H9 (cell line): ENCODE measurements around the gene HLA-DQB1. TPM values are rescaled to one million over a fixed set of nuclear protein-coding genes. Genes with fewer than 3 reads are reported as not detected.

Experiments used
- DNase-seq: peaks from one replicate; pipeline ENCODE4 v3.0.0-alpha.2; 2017
- H2AFZ ChIP-seq: one replicate; pipeline ENCODE4 v1.6.1; 2013; ENCODE audit warnings: mild to moderate bottlenecking, low read length, control low read depth, moderate library complexity
- H2AK5ac ChIP-seq: 2 replicates; pipeline ENCODE4 v1.6.1; 2013; ENCODE audit warnings: low read length, control low read depth, mixed read lengths; ENCODE audit not compliant: insufficient read length
- H2BK120ac ChIP-seq: one replicate; pipeline ENCODE4 v1.6.1; 2013; ENCODE audit warnings: low read depth, mild to moderate bottlenecking, low read length, control low read depth, inconsistent platforms; ENCODE audit not compliant: poor library complexity, severe bottlenecking
- H2BK12ac ChIP-seq: 2 replicates; pipeline ENCODE4 v1.6.1; 2013; ENCODE audit warnings: low read length, control low read depth, mixed read lengths, low read depth; ENCODE audit not compliant: insufficient read length
- H2BK15ac ChIP-seq: 2 replicates; pipeline ENCODE4 v1.6.1; 2013; ENCODE audit warnings: low read depth, low read length, control low read depth
- H2BK20ac ChIP-seq: one replicate; pipeline ENCODE4 v1.6.1; 2013; ENCODE audit warnings: low read depth, mild to moderate bottlenecking, low read length, control low read depth, inconsistent platforms; ENCODE audit not compliant: poor library complexity, severe bottlenecking
- H2BK5ac ChIP-seq: 2 replicates; pipeline ENCODE4 v1.6.1; 2013; ENCODE audit warnings: low read length, control low read depth, mixed read lengths; ENCODE audit not compliant: insufficient read length
- H3K14ac ChIP-seq: 2 replicates; pipeline ENCODE4 v1.6.1; 2013; ENCODE audit warnings: low read length, control low read depth; ENCODE audit not compliant: insufficient read depth
- H3K18ac ChIP-seq: 2 replicates; pipeline ENCODE4 v1.6.1; 2013; ENCODE audit warnings: low read depth, mild to moderate bottlenecking, mixed read lengths, low read length, control low read depth; ENCODE audit not compliant: insufficient read length
- H3K23ac ChIP-seq: 2 replicates; pipeline ENCODE4 v1.6.1; 2013; ENCODE audit warnings: low read length, control low read depth, mixed read lengths, low read depth; ENCODE audit not compliant: insufficient read length
- H3K23me2 ChIP-seq: 2 replicates; pipeline ENCODE4 v1.6.1; 2013; ENCODE audit warnings: low read depth, mild to moderate bottlenecking, mixed read lengths, low read length, control low read depth; ENCODE audit not compliant: insufficient read length, poor library complexity, severe bottlenecking
- H3K27ac ChIP-seq: 2 replicates; pipeline ENCODE4 v1.5.1; 2013; ENCODE audit warnings: low read length, control low read depth, mixed read lengths, low read depth; ENCODE audit not compliant: insufficient read length
- H3K27me3 ChIP-seq: 2 replicates; pipeline ENCODE4 v1.6.1; 2013; ENCODE audit warnings: low read length, control low read depth, inconsistent platforms; ENCODE audit not compliant: insufficient read depth
- H3K4ac ChIP-seq: 2 replicates; pipeline ENCODE4 v1.6.1; 2013; ENCODE audit warnings: low read depth, mild to moderate bottlenecking, control low read depth, inconsistent platforms, low read length, moderate library complexity
- H3K4me1 ChIP-seq: 2 replicates; pipeline ENCODE4 v1.6.1; 2013; ENCODE audit warnings: low read length, control low read depth, inconsistent platforms; ENCODE audit not compliant: insufficient read depth
- H3K4me2 ChIP-seq: 2 replicates; pipeline ENCODE4 v1.6.1; 2013; ENCODE audit warnings: low read length, control low read depth, mixed read lengths; ENCODE audit not compliant: insufficient read length, insufficient read depth
- H3K56ac ChIP-seq: 2 replicates; pipeline ENCODE4 v1.6.1; 2013; ENCODE audit warnings: low read depth, mild to moderate bottlenecking, mixed read lengths, low read length, control low read depth; ENCODE audit not compliant: insufficient read length
- H3K79me1 ChIP-seq: 2 replicates; pipeline ENCODE4 v1.6.1; 2013; ENCODE audit warnings: low read depth, mild to moderate bottlenecking, moderate library complexity, low read length, control low read depth, inconsistent platforms; ENCODE audit not compliant: insufficient read depth, poor library complexity, severe bottlenecking
- H3K79me2 ChIP-seq: 2 replicates; pipeline ENCODE4 v1.6.1; 2013; ENCODE audit warnings: low read length, control low read depth, inconsistent platforms; ENCODE audit not compliant: insufficient read depth
- H3K9ac ChIP-seq: 2 replicates; pipeline ENCODE4 v1.6.1; 2013; ENCODE audit warnings: low read length, control low read depth, mixed read lengths; ENCODE audit not compliant: insufficient read length; ENCODE audit errors: extremely low read depth
- H3K9me3 ChIP-seq: one replicate; pipeline ENCODE4 v1.6.1; 2013; ENCODE audit warnings: low read depth, low read length, inconsistent platforms; ENCODE audit not compliant: control insufficient read depth
- H3T11ph ChIP-seq: one replicate; pipeline ENCODE4 v1.6.1; 2013; ENCODE audit warnings: mild to moderate bottlenecking, low read length, control low read depth, inconsistent platforms
- H4K20me1 ChIP-seq: one replicate; pipeline ENCODE4 v1.6.1; 2013; ENCODE audit not compliant: control insufficient read depth, insufficient read length, insufficient read depth
- H4K5ac ChIP-seq: 2 replicates; pipeline ENCODE4 v1.6.1; 2013; ENCODE audit warnings: low read depth, mild to moderate bottlenecking, mixed read lengths, low read length, control low read depth; ENCODE audit not compliant: insufficient read length
- H4K8ac ChIP-seq: replicated peaks from 2 replicates; pipeline ENCODE4 v1.6.1; 2013; ENCODE audit warnings: low read length, control low read depth, mixed read lengths, low read depth; ENCODE audit not compliant: insufficient read length
- H4K91ac ChIP-seq: 2 replicates; pipeline ENCODE4 v1.6.1; 2013; ENCODE audit warnings: low read depth, mild to moderate bottlenecking, moderate library complexity, mixed read lengths, low read length, control low read depth; ENCODE audit not compliant: insufficient read length
- H3K27ac Mint-ChIP-seq, 3 experiments: 2 replicates in 2 of 3; 3 replicates in 1 of 3; pipeline ENCODE4 v1.8.0; 2020 to 2021; ENCODE audit warnings: mixed read lengths in 3 of 3, mild to moderate bottlenecking in 1 of 3, moderate library complexity in 1 of 3
- H3K27me3 Mint-ChIP-seq: 2 replicates; pipeline ENCODE4 v1.8.0; 2021; ENCODE audit warnings: low read depth, mild to moderate bottlenecking, moderate library complexity, mixed read lengths
- H3K36me3 Mint-ChIP-seq, 3 experiments: 2 replicates in 2 of 3; 3 replicates in 1 of 3; pipeline ENCODE4 v1.8.0; 2020 to 2021; ENCODE audit warnings: low read depth in 3 of 3, mixed read lengths in 3 of 3; ENCODE audit not compliant: insufficient read depth in 1 of 3
- H3K4me1 Mint-ChIP-seq, 2 experiments: 2 replicates each; pipeline ENCODE4 v1.8.0; 2020; ENCODE audit warnings: mixed read lengths in 2 of 2
- H3K4me3 Mint-ChIP-seq, 2 experiments: 2 replicates in 1 of 2; 3 replicates in 1 of 2; pipeline ENCODE4 v1.8.0; 2020 to 2021; ENCODE audit warnings: mild to moderate bottlenecking in 2 of 2, mixed read lengths in 2 of 2, moderate library complexity in 1 of 2
- H3K9me3 Mint-ChIP-seq, 2 experiments: 2 replicates in 1 of 2; 3 replicates in 1 of 2; pipeline ENCODE4 v1.8.0; 2020; ENCODE audit warnings: mild to moderate bottlenecking in 2 of 2, mixed read lengths in 2 of 2, moderate library complexity in 1 of 2
- CTCF ChIP-seq: fragments of 200-600 bp; sonication (generic); conservative IDR thresholded peaks from 3 replicates; pipeline ENCODE4 v1.8.0; 2021; ENCODE audit warnings: antibody characterized with exemption, mild to moderate bottlenecking
- WGBS: extraction: QIAGEN DNeasy Blood & Tissue Kit; methylation state at CpG from one replicate; pipeline ENCODE4 v1.1.7; 2013; ENCODE audit warnings: missing lambda C conversion rate, low lambda C conversion rate, mixed read lengths; ENCODE audit not compliant: insufficient read length; ENCODE audit errors: extremely low coverage; 5-methylcytosine and 5-hydroxymethylcytosine counted together
- total RNA-seq: library from RNA; stranded (reverse); gene quantifications from 2 replicates; pipeline ENCODE4 v1.2.1, GENCODE V29; 2021

HLA-DQB1 gene
- total RNA-seq, 1 experiment from 2014 or later, result 41.0 TPM

- Mint-ChIP-seq H3K4me1 (no peaks in the 10 kb centered on the region), H3K9me3 (peaks cover 9% of the 10 kb centered on the region in 2 experiments; a peak in 3 of 5 replicates), H3K27me3 (peaks cover 2% of the 10 kb centered on the region), H3K4me3 (no peak overlapping the region), H3K27ac (no peak overlapping the region), H3K36me3 (peaks cover 0 to 9% (median 4%) of the 10 kb centered on the region in 3 experiments; a peak in 3 of 7 replicates)
- Histone ChIP-seq H3K27me3 (no peaks in the 10 kb centered on the region), H3K27ac (no peak overlapping the region), H3K79me2 (no peaks in the 10 kb centered on the region), H3K18ac (no peak overlapping the region), H4K20me1 (no peaks in the 10 kb centered on the region), H3K9ac (no peak overlapping the region), H2BK15ac (no peak overlapping the region), H2AK5ac (no peak overlapping the region), H3K9me3 (no peaks in the 10 kb centered on the region), H3K23me2 (no peaks in the 10 kb centered on the region), H4K5ac (no peak overlapping the region), H3K4me2 (no peak overlapping the region), H3K56ac (no peak overlapping the region), H2BK5ac (no peak overlapping the region), H4K91ac (no peak overlapping the region), H2BK120ac (no peak overlapping the region), H3K4me1 (no peaks in the 10 kb centered on the region), H3K23ac (no peak overlapping the region), H3T11ph (no peak overlapping the region), H2AFZ (no peak overlapping the region), H2BK20ac (no peak overlapping the region), H4K8ac (no peak overlapping the region), H3K14ac (no peak overlapping the region), H3K79me1 (no peaks in the 10 kb centered on the region), H2BK12ac (no peak overlapping the region), H3K4ac (no peak overlapping the region)
- no CpG with 5 or more reads among the region's 1 CpG for WGBS
- TF ChIP-seq CTCF, result no peak
- DNase-seq, result no peak
Measured at GRCh38 chr6:32680055-32680454, 13.6 kb upstream of the HLA-DQB1 start.
